HS-27A (cell line): ENCODE measurements around the gene SLC37A3.

Experiments
- DNase-seq: peaks from one replicate; pipeline ENCODE4 v3.0.0-alpha.2; 2012; ENCODE audit warnings: low read depth, missing footprints

SLC37A3 gene

GRCh38 chr7:140402178-140402835 is 4.0 kb upstream of the SLC37A3 start:
- no peak for DNase-seq

DNA sequence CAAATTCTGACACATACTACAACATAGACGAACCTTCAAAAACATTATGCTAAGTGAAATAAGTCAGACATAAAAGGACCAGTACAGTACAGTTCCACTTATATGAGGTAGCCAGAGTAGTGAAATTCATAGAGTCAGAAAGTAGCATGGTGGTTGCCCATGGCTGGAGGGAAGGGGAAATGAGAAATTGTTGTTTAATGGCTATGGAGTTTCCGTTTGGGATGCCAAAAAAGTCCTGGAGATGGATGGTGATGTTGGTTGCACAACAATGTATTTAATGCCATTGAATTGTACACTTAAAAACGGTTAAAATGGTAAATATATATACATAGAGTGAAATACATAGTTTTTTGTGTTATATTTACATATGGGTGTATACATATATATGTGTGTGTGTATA is 2.1 kb upstream of the SLC37A3 start:
- DNase-seq, result no peak

DNA sequence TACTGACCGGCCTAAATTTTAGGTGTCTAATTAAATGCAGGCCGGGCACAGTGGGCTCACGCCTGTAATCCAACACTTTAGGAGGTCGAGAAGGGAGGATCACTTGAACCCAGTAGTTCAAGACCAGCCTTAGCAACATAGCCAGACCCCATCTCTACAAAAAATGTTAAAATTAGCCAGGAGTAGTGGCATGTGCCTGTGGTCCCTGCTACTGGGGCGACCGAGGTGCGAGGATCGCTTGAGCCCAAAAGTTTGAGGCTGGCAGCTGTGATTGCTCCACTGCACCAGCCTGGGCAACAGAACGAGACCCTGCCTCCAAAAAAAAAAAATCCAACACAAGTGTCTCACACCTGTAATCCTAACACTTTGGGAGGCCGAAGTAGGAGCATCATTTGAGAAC is 491 bp upstream of the SLC37A3 start:
- no peak for DNase-seq

- DNase-seq, result no peak
Observed at GRCh38 chr7:140393756-140394306, 4.5 kb downstream of the SLC37A3 start.

DNA sequence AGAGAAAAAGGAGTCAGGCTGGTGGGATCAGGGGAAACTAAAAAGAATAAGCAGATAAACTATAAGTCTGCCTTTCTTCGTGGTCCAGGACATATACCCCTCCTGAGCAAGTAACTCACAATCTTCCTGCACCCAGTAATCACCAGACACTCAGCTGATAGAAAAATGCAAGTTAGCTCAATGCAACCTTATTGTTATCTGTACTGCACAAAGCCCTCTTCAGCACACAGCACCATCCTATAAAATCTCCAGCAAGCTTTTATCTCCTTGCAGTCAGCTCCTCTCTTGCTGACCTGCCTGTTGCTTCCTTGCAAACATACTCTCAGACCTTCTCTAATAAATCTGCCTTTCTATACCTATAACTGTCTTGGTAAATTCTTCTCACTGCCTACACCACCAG is 6.7 kb downstream of the SLC37A3 start:
- DNase-seq, result no peak

DNA sequence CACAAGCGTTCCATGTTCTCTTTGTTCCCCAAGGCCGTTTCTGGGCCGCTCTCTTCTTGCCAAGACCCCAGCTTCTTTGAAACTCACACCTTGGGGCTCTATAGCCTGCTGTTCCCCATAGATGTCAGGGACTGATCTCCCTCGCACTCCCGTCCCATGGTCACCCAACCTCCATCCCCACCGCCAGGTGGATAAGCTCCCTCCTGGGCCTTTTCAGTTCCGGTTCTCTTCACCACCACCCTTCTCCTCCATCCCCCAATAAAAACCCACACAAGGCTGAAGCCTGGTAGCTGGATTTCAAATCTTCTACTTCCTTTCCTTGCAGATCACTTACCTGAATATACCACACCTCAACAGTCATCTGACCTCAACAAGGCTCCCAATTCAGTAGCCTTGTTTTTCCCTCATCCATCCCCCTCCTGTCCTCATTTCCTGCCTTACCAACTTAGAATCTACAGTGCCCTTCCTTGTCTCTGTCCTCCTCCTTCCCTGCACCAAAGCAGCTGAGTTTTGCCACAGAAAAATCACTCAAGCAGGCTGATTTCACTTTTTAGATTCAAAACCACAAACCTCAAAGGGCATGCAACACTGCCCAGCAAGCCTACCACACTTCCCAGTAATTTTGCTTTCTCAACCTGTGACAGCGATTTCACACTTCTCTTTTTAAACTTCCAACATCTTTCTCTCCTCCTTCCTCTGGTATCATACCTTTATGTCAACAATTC is 7.7 kb downstream of the SLC37A3 start:
- no peak for DNase-seq

- no peak for DNase-seq
Observed at GRCh38 chr7:140390034-140390433, 8.3 kb downstream of the SLC37A3 start.

DNA sequence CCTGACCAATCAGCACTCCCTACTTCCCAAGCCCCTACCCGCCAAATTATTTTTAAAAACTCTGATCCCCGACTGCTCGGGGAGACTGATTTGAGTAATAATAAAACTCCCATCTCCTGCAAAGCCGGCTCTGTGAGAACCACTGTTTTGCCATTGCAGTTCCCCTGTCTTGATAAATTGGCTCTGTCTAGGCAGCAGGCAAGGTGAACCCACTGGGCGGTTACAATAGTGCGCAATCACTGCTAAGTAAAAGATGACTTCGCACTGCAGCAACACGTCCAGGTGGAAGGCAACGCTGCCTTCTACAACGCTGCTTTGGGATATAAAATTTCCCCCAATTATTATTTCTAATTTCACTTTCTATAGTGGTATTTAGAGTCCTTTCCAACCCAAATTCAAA is 8.9 kb downstream of the SLC37A3 start:
- no peak for DNase-seq

- DNase-seq, result no peak
Observed at GRCh38 chr7:140384894-140385545, 13.3 kb downstream of the SLC37A3 start.

DNA sequence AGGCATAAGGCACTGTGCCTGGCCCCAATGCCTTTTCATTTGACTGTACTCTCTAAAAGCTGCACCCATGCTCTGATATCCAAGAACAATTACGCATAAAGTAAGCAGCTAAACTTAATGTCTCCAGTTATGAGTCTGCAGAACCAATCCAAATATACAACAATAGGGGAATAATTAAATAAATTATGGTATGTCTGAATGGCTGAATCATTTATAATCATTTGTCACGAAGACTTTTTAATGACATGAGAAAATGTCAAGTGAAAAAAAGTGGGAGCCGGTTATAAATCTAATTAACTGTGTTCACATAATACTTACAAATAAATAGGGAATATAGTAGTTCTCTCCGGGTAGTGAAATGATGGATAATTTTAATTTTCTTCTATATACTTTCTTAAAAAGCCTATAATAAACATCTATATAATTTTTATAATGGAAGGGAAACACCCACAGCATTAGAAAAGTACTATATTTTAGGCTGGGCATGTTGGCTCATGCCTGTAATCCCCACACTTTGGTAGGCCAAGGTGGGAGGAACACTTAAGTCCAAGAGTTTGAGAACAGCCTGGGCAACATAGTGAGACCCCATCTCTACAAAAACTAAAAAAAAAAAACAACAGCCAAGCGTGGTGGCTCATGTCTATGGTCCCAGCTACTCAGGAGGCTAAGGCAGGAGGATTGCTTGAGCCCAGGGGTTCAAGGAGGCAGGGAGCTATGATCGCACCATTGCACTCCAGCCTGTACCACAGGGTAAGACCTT is 14.2 kb downstream of the SLC37A3 start:
- no peak for DNase-seq

DNA sequence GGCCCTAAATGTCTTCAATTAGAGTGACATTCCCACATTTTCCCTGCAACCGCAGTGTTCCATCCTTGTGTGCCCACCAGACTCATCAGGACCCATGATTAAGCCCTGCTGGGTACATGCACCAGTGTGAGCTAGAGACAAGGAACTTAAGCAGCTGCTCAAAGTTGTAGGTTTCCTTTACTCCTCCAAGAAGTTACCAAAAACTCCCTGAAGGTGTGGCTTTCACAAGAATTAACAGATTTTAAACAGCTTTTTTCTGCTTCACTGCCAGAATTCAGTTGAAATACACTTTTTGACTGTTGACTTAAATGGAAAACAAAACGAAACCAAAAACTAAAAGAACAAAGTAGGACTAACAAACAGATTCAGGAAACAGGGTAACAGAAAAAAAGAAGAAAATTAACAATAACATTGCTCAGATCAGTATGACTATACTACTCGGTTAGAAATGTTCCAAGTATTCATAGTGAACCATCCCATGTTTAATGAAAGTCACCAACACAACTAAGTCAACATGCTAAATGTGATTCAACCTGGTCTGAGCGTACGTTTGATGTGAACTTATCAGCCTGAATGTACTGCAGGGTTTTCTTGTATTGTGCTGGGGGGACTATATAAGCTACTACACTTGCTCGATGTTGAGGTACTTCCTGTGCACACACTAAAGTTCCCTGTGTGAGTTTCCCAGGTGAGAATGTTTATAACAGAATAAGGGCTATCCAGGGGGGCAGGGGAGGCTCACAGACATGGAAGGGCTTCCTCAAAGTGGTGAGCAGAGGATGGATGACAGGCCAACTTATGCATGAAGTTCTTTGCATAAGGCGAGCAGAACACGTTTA is 22.2 kb downstream of the SLC37A3 start:
- DNase-seq, result no peak

GRCh38 chr7:140375323-140375722 is 23.0 kb downstream of the SLC37A3 start:
- no peak for DNase-seq

GRCh38 chr7:140369294-140369693 is 29.0 kb downstream of the SLC37A3 start:
- DNase-seq, result no peak

DNA sequence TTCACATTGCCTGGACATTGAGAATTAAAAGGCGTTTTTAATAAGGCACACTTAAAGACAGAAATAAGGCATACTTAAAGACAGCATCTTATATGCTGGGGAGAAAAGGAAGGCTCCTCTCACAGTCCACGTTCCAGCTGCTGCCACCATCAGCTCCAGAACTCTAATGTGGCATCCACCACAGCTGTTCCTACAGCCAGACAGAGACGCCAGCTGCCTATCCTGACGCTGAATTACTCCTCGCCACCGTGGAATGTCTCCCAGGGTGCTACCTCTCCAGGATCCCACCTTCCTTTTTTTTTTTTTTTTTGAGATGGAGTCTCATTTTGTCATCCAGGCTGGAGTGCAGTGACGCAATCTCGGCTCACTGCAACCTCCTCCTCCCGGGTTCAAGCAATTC is 30.8 kb downstream of the SLC37A3 start:
- no peak for DNase-seq

- DNase-seq, result no peak
Observed at GRCh38 chr7:140364819-140365218, 33.5 kb downstream of the SLC37A3 start.

GRCh38 chr7:140360697-140361229 is 37.6 kb downstream of the SLC37A3 start:
- DNase-seq, result no peak

GRCh38 chr7:140358412-140359051 is 39.8 kb downstream of the SLC37A3 start:
- DNase-seq, result no peak

DNA sequence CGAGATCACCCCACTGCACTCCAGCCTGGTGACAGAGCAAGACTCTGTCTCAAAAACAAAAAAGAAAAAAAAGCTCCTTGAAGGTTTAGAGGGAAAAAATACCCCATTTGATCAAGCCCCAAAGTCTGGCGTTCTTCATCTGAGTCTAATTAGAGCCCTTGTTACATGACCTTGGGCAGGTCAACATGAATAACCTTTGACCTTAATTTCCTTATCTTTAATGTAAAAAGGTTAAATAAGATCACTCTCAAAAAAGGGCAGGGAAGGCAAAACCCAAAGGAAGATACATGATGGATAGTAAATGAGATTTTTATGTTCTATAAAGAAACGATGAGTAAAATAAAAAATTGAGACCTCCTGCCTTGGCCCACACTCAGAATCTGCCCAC is 40.3 kb downstream of the SLC37A3 start:
- DNase-seq, result no peak

DNA sequence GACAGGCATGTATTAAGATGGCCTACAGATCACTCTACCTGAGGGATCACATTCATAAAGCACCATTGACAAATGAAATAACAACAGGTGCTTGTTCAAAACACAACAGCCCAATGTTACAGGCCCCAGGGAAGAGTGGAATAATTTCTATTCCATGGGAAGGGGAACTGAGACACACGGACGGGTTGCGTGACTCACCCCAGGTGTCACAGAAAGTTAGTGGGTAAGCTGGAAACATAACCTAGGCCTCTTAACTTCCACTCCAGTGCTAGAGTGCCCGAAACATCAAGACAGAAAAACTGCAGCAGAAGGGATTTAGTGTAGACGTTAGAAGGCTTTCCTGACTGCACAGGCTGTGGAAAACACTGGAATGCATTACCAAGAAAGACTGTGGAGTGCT is 48.3 kb downstream of the SLC37A3 start:
- DNase-seq, result no peak

GRCh38 chr7:140349144-140349771 is 49.1 kb downstream of the SLC37A3 start:
- no peak for DNase-seq
